NCI-H2107 (cell line): ENCODE data around the gene PIK3CG.
"Not testable (repeated sequence)": the region's sequence is repeated elsewhere in the genome, so short reads cannot be mapped to it uniquely, and the experiment has no call there.

Source experiments
- DNase-seq: peaks from one replicate; lab custom pipeline; 2025; lab: John Stamatoyannopoulos, UW

The PIK3CG gene

DNA sequence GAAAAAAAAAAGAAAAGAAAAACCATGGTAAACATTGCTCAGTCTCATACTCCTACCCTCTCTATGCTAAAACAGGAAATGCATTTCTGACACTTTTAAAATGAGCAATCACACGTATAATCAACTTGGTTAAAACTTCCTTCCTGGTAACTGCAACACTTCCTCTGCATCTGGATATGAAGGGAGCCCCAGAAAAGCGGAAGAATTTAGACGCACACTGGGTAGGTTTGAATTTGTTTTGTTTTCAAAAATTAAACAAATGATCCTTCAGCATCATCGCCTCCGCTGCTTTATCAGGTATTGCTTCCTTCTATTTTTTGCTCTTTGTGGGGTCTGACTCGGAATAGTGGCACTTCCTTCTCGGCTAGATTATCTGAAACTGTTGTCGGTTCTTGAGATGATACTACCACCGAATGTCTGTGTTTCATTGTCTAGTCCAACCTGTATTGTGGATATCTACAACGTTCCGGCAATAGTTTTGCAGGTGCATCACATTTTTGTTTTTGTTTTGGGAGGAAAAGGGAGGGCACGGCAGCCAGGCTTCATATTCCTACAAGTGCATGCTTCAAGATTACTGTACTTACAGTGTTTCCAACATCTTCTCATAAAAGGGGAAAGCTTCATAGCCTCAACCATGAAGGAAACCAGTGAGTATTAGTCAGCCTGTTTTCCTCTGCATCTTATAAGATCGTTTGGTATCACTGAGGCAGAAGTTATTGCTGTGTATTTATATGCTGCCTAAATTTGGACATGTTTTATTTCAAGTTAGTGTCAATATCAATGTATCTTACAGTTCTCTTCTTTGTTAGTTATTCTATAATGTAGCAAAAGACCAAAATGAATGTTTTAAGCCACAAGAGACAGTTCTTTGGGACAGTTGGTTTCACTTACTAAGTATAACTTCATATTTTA is at the start of gene PIK3CG:
PIK3CG (plus strand) TSS at position 153 of the 912 bp plus-strand sequence. CDS start 2,280 bp downstream, outside the sequence.
- no peak for DNase-seq

DNA sequence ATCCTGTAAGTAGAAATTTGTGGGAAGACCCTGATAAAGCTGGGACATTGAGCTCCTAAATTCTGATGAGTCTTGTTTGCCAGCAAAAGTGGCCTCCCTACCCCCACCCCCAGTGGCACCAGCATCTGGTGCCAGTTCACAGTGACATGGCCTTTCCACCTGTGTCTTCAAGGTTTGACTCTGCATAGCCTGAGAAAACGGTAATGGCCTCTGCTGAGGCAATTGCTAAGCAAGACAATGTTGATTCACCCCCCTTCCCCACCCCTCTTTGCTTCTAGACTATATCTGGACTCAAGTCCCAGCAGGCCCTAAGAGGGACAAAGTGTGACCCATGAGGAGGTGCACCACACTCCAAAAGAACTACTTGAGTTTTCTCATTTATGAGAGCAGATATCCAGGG is 48.0 kb upstream of the PIK3CG start:
- no peak for DNase-seq

GRCh38 chr7:106818736-106819135 is 46.3 kb upstream of the PIK3CG start:
- DNase-seq: no peak

DNA sequence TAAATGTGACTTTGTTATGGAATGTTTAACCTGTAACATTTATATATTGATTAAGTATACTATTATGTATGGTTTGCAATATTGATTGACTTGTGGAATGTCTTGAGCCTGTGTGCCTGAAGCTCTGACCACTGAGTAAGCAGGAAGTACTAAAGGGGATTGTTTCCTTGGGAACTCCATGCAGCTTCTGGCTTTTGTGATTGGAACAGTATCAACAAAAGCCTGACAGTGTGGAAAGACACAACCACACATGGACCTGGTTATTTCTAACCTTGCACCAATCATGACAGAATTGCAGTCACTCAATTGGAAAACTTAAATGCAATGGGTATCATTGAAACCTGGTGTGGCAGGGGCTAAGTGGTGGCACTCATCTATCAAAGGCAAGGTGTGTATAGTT is 45.5 kb upstream of the PIK3CG start:
- no peak for DNase-seq

DNA sequence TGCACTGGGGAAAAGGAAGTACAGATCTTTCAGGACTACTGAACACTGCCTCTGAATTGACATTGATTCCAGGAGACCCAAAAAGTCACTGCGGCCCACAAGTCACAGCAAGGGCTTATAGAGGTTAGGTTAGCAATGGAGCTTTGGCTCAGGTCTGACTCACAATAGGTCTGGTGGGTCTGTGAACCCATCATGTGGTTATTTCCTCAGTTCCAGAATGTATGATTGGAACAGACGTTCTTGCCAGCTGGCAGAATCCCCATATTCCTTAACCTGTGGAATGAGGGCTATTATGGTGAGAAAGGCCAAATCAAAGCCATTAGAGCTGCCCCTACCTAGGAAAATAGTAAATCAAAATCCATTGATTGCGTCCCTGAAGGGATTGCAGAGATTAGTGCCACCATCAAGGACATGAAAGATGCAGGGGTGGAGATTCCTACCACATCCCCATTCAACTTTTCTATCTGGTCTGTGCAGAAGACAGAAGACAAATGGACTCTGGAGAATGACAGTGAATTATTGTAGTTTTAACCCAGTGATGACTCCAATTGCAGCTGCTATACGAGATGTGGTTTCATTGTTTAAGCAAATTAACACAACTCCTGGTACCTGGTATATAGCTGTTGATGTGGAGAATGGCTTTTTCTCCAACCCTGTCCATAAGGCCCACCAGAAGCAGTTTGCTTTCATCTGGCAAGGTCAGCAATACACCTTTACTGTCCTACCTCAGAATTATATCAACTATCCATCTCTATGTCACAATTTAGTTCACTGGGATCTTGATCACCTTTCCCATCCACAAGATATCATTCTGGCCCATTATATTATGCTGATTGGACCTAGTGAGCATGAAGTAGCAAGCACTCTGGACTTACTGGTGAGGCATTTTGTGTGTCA is 44.5 kb upstream of the PIK3CG start:
- no peak for DNase-seq

DNA sequence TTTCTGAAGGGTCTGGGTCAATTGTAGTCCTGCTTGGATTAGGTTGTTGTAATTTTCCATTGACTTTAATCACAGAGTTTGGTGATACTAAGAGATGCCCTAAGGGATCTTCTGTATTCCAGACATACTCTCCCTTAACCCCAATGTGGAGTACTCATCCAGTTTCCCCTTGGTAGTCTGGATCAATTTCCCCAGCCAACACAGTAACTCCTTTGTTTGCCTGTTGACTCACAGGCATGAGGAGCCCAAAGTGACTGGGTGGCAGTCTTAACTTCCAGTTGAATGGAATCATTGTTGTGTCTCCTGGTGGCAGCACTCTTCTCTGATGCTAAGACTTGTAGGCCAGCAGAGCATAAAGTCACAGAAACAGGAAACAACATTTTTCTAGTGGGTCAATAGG is 41.5 kb upstream of the PIK3CG start:
- no peak for DNase-seq

- DNase-seq: no peak
Measured at GRCh38 chr7:106824458-106824857, 40.6 kb upstream of the PIK3CG start.

- no peak for DNase-seq
Measured at GRCh38 chr7:106827626-106828025, 37.5 kb upstream of the PIK3CG start.

DNA sequence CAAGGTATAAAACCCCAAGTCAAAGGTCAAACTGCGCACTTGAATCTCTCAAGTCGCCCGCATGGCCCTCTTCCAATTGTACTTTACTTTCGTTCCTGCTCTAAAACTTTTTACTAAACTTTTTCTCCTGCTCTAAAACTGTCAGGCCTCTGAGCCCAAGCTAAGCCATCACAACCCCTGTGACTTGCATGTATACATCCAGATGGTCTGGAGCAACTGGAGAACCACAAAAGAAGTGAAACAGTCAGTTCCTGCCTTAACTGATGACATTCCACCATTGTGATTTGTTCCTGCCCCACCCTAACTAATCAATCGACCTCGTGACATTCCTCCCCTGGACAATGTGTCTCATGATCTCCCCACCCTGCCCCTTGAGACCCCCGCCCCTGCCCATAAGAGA is 35.6 kb upstream of the PIK3CG start:
- DNase-seq: no peak

- DNase-seq: not testable (repeated sequence)
Measured at GRCh38 chr7:106830896-106831295, 34.2 kb upstream of the PIK3CG start.

DNA sequence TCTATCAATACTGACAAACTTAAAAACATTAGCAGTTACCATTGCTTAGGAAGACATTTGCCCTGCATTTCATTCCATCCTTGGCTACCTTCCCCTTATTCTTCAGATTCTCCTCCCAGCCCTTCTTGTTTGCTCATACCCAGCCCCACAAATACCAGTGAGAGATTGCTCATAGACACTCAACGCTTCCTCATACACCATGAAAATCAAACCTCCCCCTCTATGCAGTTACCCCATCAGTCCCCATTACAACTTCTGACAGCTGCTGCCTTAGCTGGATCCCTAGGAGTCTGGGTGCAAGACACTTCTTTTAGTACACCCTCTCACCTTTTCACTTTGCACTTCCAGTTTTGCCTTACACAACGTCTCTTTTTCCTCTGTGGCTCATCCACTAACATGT is 28.3 kb upstream of the PIK3CG start:
- DNase-seq: no peak

GRCh38 chr7:106839511-106839910 is 25.6 kb upstream of the PIK3CG start:
- no peak for DNase-seq

DNA sequence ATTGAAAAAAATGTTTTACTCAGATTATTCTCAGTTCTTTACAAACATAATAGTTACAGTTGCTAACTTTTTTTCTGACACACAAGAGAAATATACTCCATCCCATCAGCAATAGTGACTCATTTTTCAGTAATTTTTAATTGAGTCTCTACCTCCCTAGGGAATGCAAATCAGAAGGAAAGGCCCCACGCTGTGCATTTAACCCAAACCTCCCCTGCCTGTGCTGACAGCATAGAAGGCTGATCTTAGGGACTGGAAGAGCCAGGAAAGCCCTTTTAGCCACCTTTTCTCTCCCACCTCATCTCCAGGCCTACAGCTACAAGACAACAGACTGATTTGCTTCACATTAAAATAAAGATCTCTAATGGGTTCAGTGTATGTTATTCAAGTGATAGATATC is 24.7 kb upstream of the PIK3CG start:
- DNase-seq: no peak

- DNase-seq: no peak
Measured at GRCh38 chr7:106841896-106842390, 23.1 kb upstream of the PIK3CG start.

- no peak for DNase-seq
Measured at GRCh38 chr7:106844279-106844997, 20.6 kb upstream of the PIK3CG start.

DNA sequence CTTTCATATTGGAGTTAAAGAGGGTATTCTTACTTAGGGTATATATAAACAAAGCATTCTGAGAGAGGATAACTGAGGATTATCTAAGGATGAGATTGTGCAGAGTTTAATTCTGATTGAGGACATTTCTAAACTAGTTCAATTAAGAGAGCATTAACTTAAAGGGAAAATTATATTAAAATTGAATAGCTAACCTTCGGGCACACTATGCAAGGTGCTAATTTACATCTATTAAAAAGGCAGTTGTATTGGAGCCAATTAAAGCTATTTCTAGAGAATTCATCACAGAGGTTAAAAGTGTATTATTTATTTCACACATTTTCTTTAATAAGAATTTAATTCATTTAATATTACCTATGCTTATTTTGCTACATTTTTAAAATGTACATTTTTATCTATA is 17.0 kb upstream of the PIK3CG start:
- DNase-seq: no peak

DNA sequence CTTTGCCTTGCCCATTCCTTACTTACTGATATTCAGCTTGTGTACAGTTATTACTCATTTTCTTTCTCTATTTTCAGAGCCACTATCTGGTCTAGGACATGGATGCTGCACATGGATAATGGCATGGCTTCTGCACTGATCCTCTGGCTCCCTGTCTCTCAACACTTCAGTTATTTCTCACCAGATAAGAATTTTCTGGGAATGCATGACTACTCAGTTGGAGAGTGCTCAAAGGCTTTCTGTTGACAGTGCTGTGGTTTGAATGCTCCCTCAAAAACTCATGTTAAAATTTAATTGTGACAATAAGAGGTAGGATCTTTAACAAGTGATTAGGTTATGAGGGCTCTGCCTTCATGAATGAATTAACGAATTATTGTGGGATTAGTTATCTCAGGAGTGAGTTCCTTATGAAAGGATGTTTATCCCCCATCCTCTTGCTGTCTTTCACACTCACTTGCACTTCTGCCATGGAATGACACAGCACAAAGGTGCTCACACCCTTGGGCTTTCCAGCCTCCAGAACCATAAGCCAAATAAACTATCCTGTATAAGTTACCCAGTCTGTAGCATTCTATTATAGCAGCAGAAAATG is 16.1 kb upstream of the PIK3CG start:
- no peak for DNase-seq

GRCh38 chr7:106851632-106852031 is 13.4 kb upstream of the PIK3CG start:
- DNase-seq: not testable (repeated sequence)

GRCh38 chr7:106853250-106853908 is 11.7 kb upstream of the PIK3CG start:
- no peak for DNase-seq

- no peak for DNase-seq
Measured at GRCh38 chr7:106855540-106856132, 9.4 kb upstream of the PIK3CG start.
